Loucy (cell line): Measurements from ENCODE around the gene VAV1.

Experiments
- EZH2phosphoT487 ChIP-seq: fragments of 200-600 bp; IDR thresholded peaks from 2 replicates; pipeline ENCODE4 v1.6.1; 2018; ENCODE audit warnings: antibody characterized with exemption, mild to moderate bottlenecking, moderate library complexity, borderline replicate concordance
- TF ChIP-seq, protein P1 (sequence below): fragments of 200-600 bp; sonication (generic); conservative IDR thresholded peaks from 2 replicates; pipeline ENCODE4 v1.5.1; 2014; ENCODE audit warnings: mild to moderate bottlenecking, antibody characterized with exemption, low read length

- TF ChIP-seq, protein P1, sequence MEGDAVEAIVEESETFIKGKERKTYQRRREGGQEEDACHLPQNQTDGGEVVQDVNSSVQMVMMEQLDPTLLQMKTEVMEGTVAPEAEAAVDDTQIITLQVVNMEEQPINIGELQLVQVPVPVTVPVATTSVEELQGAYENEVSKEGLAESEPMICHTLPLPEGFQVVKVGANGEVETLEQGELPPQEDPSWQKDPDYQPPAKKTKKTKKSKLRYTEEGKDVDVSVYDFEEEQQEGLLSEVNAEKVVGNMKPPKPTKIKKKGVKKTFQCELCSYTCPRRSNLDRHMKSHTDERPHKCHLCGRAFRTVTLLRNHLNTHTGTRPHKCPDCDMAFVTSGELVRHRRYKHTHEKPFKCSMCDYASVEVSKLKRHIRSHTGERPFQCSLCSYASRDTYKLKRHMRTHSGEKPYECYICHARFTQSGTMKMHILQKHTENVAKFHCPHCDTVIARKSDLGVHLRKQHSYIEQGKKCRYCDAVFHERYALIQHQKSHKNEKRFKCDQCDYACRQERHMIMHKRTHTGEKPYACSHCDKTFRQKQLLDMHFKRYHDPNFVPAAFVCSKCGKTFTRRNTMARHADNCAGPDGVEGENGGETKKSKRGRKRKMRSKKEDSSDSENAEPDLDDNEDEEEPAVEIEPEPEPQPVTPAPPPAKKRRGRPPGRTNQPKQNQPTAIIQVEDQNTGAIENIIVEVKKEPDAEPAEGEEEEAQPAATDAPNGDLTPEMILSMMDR, result peak; percentile 33
- TF ChIP-seq EZH2phosphoT487, result no peak
Observed at GRCh38 chr19:6736917-6737283, 35.6 kb upstream of the VAV1 start.
